Kidney (tissue), 14 donors: ENCODE data around the gene CDKN2D. TPM values are rescaled to one million over a fixed set of nuclear protein-coding genes. Genes with fewer than 3 reads are reported as not detected.

Experiments
- DNase-seq, 5 donors: peaks; one replicate each; pipeline ENCODE4 v3.0.0-alpha.2; 2013 to 2020
- FAIRE-seq: peaks from 2 replicates; lab custom pipeline; 2012; peaks lifted over from hg19 to GRCh38; lab: Jason Lieb, UNC
- H3K27ac ChIP-seq, 2 donors: one replicate each; pipeline ENCODE4 v1.7.0; 2013; ENCODE audit warnings: low read depth in 2 of 2, low read length in 2 of 2, inconsistent platforms in 1 of 2
- H3K27me3 ChIP-seq: one replicate; pipeline ENCODE4 v1.7.1; 2013; ENCODE audit warnings: low read length, inconsistent platforms; ENCODE audit not compliant: control insufficient read depth, insufficient read depth
- H3K36me3 ChIP-seq, 3 donors: one replicate each; pipeline versions ENCODE4 v1.7.0 to v1.7.1; 2013; ENCODE audit warnings: low read length in 3 of 3, control low read depth in 1 of 3, inconsistent platforms in 1 of 3; ENCODE audit not compliant: insufficient read depth in 3 of 3, control insufficient read depth in 2 of 3
- H3K4me1 ChIP-seq, 3 donors: one replicate each; pipeline versions ENCODE4 v1.7.0 to v1.7.1; 2013; ENCODE audit warnings: low read length in 3 of 3, inconsistent platforms in 1 of 3, low read depth in 1 of 3; ENCODE audit not compliant: control insufficient read depth in 2 of 3, insufficient read depth in 2 of 3
- H3K4me3 ChIP-seq, 3 donors: one replicate each; pipeline versions ENCODE4 v1.7.0 to v1.8.1; 2013; ENCODE audit warnings: low read length in 3 of 3, control low read depth in 1 of 3, inconsistent platforms in 1 of 3
- H3K9ac ChIP-seq, 3 donors: one replicate each; pipeline versions ENCODE4 v1.7.0 to v1.7.1; 2013; ENCODE audit warnings: low read length in 3 of 3, control low read depth in 1 of 3, inconsistent platforms in 1 of 3
- H3K9me3 ChIP-seq, 3 donors: one replicate each; pipeline versions ENCODE4 v1.7.0 to v1.7.1; 2013; ENCODE audit warnings: low read length in 3 of 3, control low read depth in 1 of 3, inconsistent platforms in 1 of 3; ENCODE audit not compliant: control insufficient read depth in 2 of 3, insufficient read depth in 1 of 3
- CTCF ChIP-seq: IDR thresholded peaks from 3 replicates; pipeline ENCODE4 v1.5.1; 2012; ENCODE audit warnings: mild to moderate bottlenecking, moderate library complexity, borderline replicate concordance; ENCODE audit not compliant: insufficient read depth; ENCODE audit errors: extremely low read depth
- intact Hi-C: fragments of 100-400 bp; cut with DNase I; formaldehyde crosslinking; loops from one replicate; pipeline ENCODE4 v1.11.1; 2022
- polyA plus RNA-seq: library from polyadenylated mRNA; stranded (reverse); fragments of 350-450 nt; fragmentation: Illumina TruSeq; extraction: RNeasy Lipid Tissue Mini Kit (QIAGEN cat#74804); gene quantifications from one replicate; pipeline ENCODE4 v1.2.3, GENCODE V29; 2014; ENCODE audit warnings: low read depth, low replicate concordance; ENCODE audit not compliant: insufficient read depth
- total RNA-seq: library from RNA; stranded (reverse); fragmentation: NEBNext Ultra II Directional; extraction: Animal tissue kit (Norgen Biotek cat#: 25700); gene quantifications from one replicate; pipeline ENCODE4 v1.2.1, GENCODE V29; 2021
- donor health status: control.
- donor health status: control.
- donor health status: control.
- donor health status: control.
- donor health status: control.
- donor health status: DM: yes; HTN: yes; CAD: no.
- donor health status: Normal renal cell carcinoma (clear cell type).

CDKN2D gene
- total and polyA plus RNA-seq, 2 donors from 2014 or later = 8.8 to 14.7 TPM

- no peak for TF ChIP-seq CTCF
- Histone ChIP-seq H3K27ac (no peak overlapping the region), H3K27me3 (peaks cover 7% of the 10 kb centered on the region), H3K9me3 (no peaks in the 10 kb centered on the region), H3K4me3 (no peak overlapping the region), H3K4me1 (peaks cover 0 to 3% (median 0%) of the 10 kb centered on the region in 3 donors), H3K36me3 (no peaks in the 10 kb centered on the region), H3K9ac (no peak overlapping the region)
- intact Hi-C loops = no loop called here
- DNase-seq (no peak), FAIRE-seq (no peak)
Measured at GRCh38 chr19:10523135-10523636, 45.6 kb downstream of the CDKN2D start.

- no peak for FAIRE-seq
- H3K9ac ChIP-seq = no peak overlapping the region
- no peak for DNase-seq
- intact Hi-C loops = no loop called here
- no peaks in the 10 kb centered on the region for H3K9me3 ChIP-seq
- H3K27ac ChIP-seq = no peak overlapping the region
- no peak overlapping the region for H3K4me3 ChIP-seq
- TF ChIP-seq CTCF = no peak
- H3K27me3 ChIP-seq = peaks cover 14% of the 10 kb centered on the region
- peaks cover 0 to 4% (median 4%) of the 10 kb centered on the region in 3 donors for H3K4me1 ChIP-seq
- no peaks in the 10 kb centered on the region for H3K36me3 ChIP-seq
Measured at GRCh38 chr19:10521461-10522171, 47.2 kb downstream of the CDKN2D start.

GRCh38 chr19:10520652-10521318, 48.0 kb downstream of the CDKN2D start:
- H3K9ac ChIP-seq = no peak overlapping the region
- H3K27ac ChIP-seq = no peak overlapping the region
- intact Hi-C loops = no loop called here
- FAIRE-seq (no peak), DNase-seq (no peak)
- no peaks in the 10 kb centered on the region for H3K9me3 ChIP-seq
- H3K36me3 ChIP-seq = no peaks in the 10 kb centered on the region
- peaks cover 20% of the 10 kb centered on the region for H3K27me3 ChIP-seq
- no peak for TF ChIP-seq CTCF
- H3K4me3 ChIP-seq = no peak overlapping the region
- H3K4me1 ChIP-seq = peaks cover 0 to 4% (median 4%) of the 10 kb centered on the region in 3 donors
